Upper lobe of left lung (tissue), 4 donors: Measurements from ENCODE around the gene CDC34.

Source experiments
- CTCF ChIP-seq, 6 experiments: fragments of 450-650 bp in 4 of 6; fragments of 200-600 bp in 2 of 6; sonication (generic) in 2 of 6; IDR thresholded peaks; one replicate each; pipeline ENCODE4 v1.5.1; 2016 to 2019; ENCODE audit warnings: antibody characterized with exemption in 6 of 6
- POLR2A ChIP-seq, 4 donors: fragments of 450-650 bp; IDR thresholded peaks; one replicate each; pipeline ENCODE4 v1.5.1; 2016 to 2017; ENCODE audit warnings: antibody characterized with exemption in 4 of 4, mild to moderate bottlenecking in 2 of 4
- POLR2AphosphoS5 ChIP-seq, 2 donors: sonication (generic); formaldehyde crosslinking; IDR thresholded peaks; one replicate each; pipeline ENCODE4 v1.5.1; 2017; ENCODE audit warnings: antibody characterized with exemption in 2 of 2

GRCh38 chr19:530134-531008 is 1.2 kb upstream of the CDC34 start:
- no peak for TF ChIP-seq POLR2AphosphoS5 (IDR thresholded peaks at IDR 0.05)
- no peak for TF ChIP-seq CTCF (IDR thresholded peaks at IDR 0.05)
- no peak for TF ChIP-seq POLR2A (IDR thresholded peaks at IDR 0.05)
